GM18858 (cell line): ENCODE results near the gene PLEKHM3.
"Not testable (repeated sequence)": the region's sequence is repeated elsewhere in the genome, so short reads cannot be mapped to it uniquely, and the experiment has no call there.

Source experiments
- ATAC-seq: cut with Tn5 transposase; IDR thresholded peaks from one replicate; pipeline ENCODE4 v1.9.1; 2021; ENCODE audit not compliant: unreplicated experiment

Gene PLEKHM3

GRCh38 chr2:207926989-207927300, 98.4 kb downstream of the PLEKHM3 start:
- no peak for ATAC-seq

- ATAC-seq: no peak
These were observed 99.0 kb downstream of the PLEKHM3 start for GRCh38 chr2:207926133-207926988.

GRCh38 chr2:207925601-207926000, 99.7 kb downstream of the PLEKHM3 start:
- ATAC-seq: no peak

- ATAC-seq: no peak
These were observed 103.7 kb downstream of the PLEKHM3 start for GRCh38 chr2:207921606-207922005.

- ATAC-seq: no peak
These were observed 104.6 kb downstream of the PLEKHM3 start for GRCh38 chr2:207920721-207921120.

GRCh38 chr2:207920321-207920720, 105.0 kb downstream of the PLEKHM3 start:
- ATAC-seq: no peak

GRCh38 chr2:207919164-207919919, 106.0 kb downstream of the PLEKHM3 start:
- no peak for ATAC-seq

GRCh38 chr2:207914716-207915115, 110.6 kb downstream of the PLEKHM3 start:
- no peak for ATAC-seq

- no peak for ATAC-seq
These were observed 111.5 kb downstream of the PLEKHM3 start for GRCh38 chr2:207913772-207914358.

- no peak for ATAC-seq
These were observed 113.5 kb downstream of the PLEKHM3 start for GRCh38 chr2:207911856-207912255.

GRCh38 chr2:207911215-207911614, 114.1 kb downstream of the PLEKHM3 start:
- ATAC-seq: no peak

- not testable (repeated sequence) for ATAC-seq
These were observed 118.8 kb downstream of the PLEKHM3 start for GRCh38 chr2:207906495-207906894.

- ATAC-seq: no peak
These were observed 119.8 kb downstream of the PLEKHM3 start for GRCh38 chr2:207905546-207905945.

GRCh38 chr2:207903236-207903635, 122.1 kb downstream of the PLEKHM3 start:
- ATAC-seq: no peak

- no peak for ATAC-seq
These were observed 122.5 kb downstream of the PLEKHM3 start for GRCh38 chr2:207902821-207903220.

- ATAC-seq: no peak
These were observed 123.5 kb downstream of the PLEKHM3 start for GRCh38 chr2:207901829-207902228.

GRCh38 chr2:207901401-207901800, 123.9 kb downstream of the PLEKHM3 start:
- ATAC-seq: no peak

GRCh38 chr2:207898354-207898695, 127.0 kb downstream of the PLEKHM3 start:
- no peak for ATAC-seq

- ATAC-seq: no peak
These were observed 127.6 kb downstream of the PLEKHM3 start for GRCh38 chr2:207897541-207898353.

GRCh38 chr2:207896525-207897285, 128.6 kb downstream of the PLEKHM3 start:
- ATAC-seq: no peak
